Mucosa of stomach (tissue), 1 donor: ENCODE measurements around the gene NFS1.

Source experiments
- H3K27me3 ChIP-seq: one replicate; pipeline ENCODE4 v1.7.0; 2013; ENCODE audit warnings: mild to moderate bottlenecking, low read length; ENCODE audit not compliant: control insufficient read depth, insufficient read depth
- H3K36me3 ChIP-seq: one replicate; pipeline ENCODE4 v1.7.0; 2013; ENCODE audit warnings: low read length; ENCODE audit not compliant: control insufficient read depth, insufficient read depth
- H3K4me1 ChIP-seq: one replicate; pipeline ENCODE4 v1.7.0; 2013; ENCODE audit warnings: mild to moderate bottlenecking, low read length; ENCODE audit not compliant: control insufficient read depth, insufficient read depth
- H3K4me3 ChIP-seq: one replicate; pipeline ENCODE4 v1.7.0; 2013; ENCODE audit warnings: low read length
- H3K9ac ChIP-seq: one replicate; pipeline ENCODE4 v1.7.0; 2013; ENCODE audit warnings: mild to moderate bottlenecking, low read length, moderate library complexity
- H3K9me3 ChIP-seq: one replicate; pipeline ENCODE4 v1.7.0; 2013; ENCODE audit warnings: mild to moderate bottlenecking, low read length, moderate library complexity; ENCODE audit not compliant: control insufficient read depth
- donor health status: Pancreatic carcinoma.

Gene NFS1

DNA sequence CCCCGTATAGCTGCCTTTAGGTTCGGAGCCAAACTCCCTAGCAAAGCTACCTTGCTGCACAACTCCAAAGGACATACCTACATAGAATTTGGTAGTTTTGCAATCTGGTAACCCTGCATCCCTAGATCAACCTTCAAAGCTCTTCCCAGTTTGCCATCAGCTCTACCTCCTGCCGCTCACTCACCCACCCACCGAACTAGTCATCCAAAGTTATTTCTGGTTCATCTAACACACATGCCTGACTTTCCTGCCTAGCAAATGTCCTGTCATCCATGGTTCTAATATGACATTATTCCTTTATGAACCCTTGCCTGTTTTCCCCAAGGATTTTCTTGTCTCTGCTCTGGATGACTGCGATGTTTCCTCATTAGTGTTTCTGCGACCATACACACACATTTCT lies 61.9 kb downstream of the NFS1 start:
- Histone ChIP-seq H3K9ac (no peak overlapping the region), H3K4me3 (no peak overlapping the region), H3K4me1 (no peaks in the 10 kb centered on the region), H3K36me3 (no peaks in the 10 kb centered on the region), H3K9me3 (no peaks in the 10 kb centered on the region), H3K27me3 (no peaks in the 10 kb centered on the region)

DNA sequence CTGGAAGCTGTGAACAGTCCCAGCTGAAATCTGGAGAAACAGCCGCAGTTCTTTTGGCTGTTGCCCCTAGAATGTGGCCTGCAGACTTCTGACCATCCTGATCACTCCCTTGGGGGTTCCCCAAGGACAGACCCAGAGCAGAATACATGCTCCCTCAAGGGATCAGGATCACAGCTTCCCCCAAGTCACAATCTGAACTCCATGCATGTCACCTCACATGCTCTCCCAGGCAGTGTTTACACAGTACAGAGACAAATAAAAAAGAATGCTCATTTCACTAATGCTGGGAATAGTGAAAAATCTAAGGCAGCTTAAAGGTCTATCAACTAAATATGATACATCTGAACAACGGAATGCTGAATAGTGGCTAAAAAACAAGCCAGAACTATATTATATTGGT lies 63.1 kb downstream of the NFS1 start:
- H3K27me3 ChIP-seq = no peaks in the 10 kb centered on the region
- no peak overlapping the region for H3K4me3 ChIP-seq
- H3K9me3 ChIP-seq = no peaks in the 10 kb centered on the region
- H3K9ac ChIP-seq = no peak overlapping the region
- peaks cover under 1% of the 10 kb centered on the region for H3K36me3 ChIP-seq
- no peaks in the 10 kb centered on the region for H3K4me1 ChIP-seq

DNA sequence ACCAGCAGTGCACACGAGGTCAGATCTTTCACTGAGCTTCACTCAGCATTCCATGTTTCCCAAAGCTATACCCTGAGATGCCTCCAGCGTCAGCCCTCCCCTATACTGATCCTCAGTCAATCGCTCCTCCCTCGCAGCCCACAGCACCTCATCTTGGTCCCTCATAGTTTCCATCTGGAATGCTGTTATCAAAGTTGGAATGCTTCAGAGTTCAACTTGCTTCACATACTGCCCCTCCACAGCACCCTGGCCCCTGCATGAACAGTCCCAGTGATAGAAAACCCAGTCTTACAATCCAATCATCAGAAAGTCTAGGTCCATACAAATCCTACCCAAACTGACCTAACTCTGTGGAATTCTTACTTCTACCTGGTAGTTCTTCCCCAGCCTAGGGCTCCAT lies 63.5 kb downstream of the NFS1 start:
- Histone ChIP-seq H3K4me3 (no peak overlapping the region), H3K27me3 (no peaks in the 10 kb centered on the region), H3K36me3 (peaks cover 4% of the 10 kb centered on the region), H3K9ac (no peak overlapping the region), H3K9me3 (no peaks in the 10 kb centered on the region), H3K4me1 (no peaks in the 10 kb centered on the region)

GRCh38 chr20:35632539-35633115 lies 66.5 kb downstream of the NFS1 start:
- H3K9me3 ChIP-seq = no peaks in the 10 kb centered on the region
- H3K4me3 ChIP-seq = no peak overlapping the region
- peaks cover 7% of the 10 kb centered on the region for H3K36me3 ChIP-seq
- H3K4me1 ChIP-seq = no peaks in the 10 kb centered on the region
- no peaks in the 10 kb centered on the region for H3K27me3 ChIP-seq
- H3K9ac ChIP-seq = no peak overlapping the region

- Histone ChIP-seq H3K4me1 (no peaks in the 10 kb centered on the region), H3K9me3 (no peaks in the 10 kb centered on the region), H3K27me3 (no peaks in the 10 kb centered on the region), H3K9ac (no peak overlapping the region), H3K36me3 (peaks cover 7% of the 10 kb centered on the region), H3K4me3 (no peak overlapping the region)
Observed at GRCh38 chr20:35630636-35631035, 68.5 kb downstream of the NFS1 start.

DNA sequence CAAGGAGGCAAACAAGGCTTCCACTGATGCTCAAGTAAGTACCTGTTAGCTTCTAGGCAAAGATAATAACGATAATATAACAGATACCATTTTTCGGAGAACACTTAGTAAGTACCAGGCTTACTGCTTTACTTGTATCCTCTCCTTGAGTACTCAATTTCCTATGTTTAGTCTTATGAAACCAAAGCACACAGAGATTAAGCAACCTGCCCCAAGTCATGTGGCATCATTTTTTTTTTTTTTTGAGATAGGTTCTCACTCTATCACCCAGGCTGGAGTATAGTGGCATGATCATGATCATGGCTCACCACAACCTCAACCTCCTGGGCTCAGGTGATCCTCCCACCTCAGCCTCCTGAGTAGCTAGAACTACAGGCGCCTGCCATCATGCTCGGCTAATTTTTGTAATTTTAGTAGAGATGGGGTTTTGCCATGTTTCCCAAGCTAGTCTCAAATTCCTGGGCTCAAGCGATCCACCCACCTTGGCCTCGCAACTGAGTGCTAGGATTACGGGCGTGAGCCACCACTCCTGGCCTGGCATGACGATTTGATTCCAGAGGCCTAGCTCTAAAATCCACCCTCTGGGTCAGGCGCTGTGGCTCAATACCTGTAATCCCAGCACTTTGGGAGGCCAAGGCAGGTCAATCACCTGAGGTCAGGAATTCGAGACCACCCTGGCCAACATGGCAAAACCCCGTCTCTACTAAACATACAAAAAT lies 69.6 kb downstream of the NFS1 start:
- Histone ChIP-seq H3K9ac (no peak overlapping the region), H3K4me3 (no peak overlapping the region), H3K36me3 (peaks cover 7% of the 10 kb centered on the region), H3K27me3 (no peaks in the 10 kb centered on the region), H3K4me1 (no peaks in the 10 kb centered on the region), H3K9me3 (no peaks in the 10 kb centered on the region)

GRCh38 chr20:35627121-35627520 lies 72.0 kb downstream of the NFS1 start:
- Histone ChIP-seq H3K4me1 (no peaks in the 10 kb centered on the region), H3K9ac (no peak overlapping the region), H3K36me3 (peaks cover 7% of the 10 kb centered on the region), H3K4me3 (no peak overlapping the region), H3K27me3 (no peaks in the 10 kb centered on the region), H3K9me3 (no peaks in the 10 kb centered on the region)

DNA sequence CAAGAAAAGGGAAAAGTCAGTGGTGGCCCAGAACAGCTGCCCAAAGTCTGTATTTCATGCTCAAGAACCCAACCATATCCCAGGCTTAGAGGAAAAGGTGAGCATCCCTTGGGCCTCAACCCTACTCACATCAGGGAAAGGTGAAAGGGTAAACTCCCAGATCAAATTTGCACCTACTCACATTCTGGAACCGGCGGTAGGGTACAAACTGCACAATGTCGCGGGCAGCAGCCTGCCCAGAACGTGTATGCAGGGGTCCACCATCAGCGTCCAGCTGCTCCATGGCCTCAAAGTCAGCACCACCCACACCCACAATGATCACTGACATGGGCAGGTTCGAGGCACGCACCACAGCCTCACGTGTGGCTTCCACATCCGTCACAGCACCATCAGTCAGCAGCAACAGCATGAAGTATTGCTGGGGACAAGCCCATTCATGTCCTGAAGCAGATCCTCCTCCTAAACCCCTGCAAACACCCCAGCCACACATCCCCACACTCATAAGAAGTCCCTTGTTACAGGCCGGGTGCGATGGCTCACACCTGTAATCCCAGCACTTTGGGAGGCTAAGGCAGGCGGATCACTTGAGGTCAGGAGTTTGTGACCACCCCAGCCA lies 72.7 kb downstream of the NFS1 start:
- Histone ChIP-seq H3K36me3 (peaks cover 7% of the 10 kb centered on the region), H3K27me3 (no peaks in the 10 kb centered on the region)

DNA sequence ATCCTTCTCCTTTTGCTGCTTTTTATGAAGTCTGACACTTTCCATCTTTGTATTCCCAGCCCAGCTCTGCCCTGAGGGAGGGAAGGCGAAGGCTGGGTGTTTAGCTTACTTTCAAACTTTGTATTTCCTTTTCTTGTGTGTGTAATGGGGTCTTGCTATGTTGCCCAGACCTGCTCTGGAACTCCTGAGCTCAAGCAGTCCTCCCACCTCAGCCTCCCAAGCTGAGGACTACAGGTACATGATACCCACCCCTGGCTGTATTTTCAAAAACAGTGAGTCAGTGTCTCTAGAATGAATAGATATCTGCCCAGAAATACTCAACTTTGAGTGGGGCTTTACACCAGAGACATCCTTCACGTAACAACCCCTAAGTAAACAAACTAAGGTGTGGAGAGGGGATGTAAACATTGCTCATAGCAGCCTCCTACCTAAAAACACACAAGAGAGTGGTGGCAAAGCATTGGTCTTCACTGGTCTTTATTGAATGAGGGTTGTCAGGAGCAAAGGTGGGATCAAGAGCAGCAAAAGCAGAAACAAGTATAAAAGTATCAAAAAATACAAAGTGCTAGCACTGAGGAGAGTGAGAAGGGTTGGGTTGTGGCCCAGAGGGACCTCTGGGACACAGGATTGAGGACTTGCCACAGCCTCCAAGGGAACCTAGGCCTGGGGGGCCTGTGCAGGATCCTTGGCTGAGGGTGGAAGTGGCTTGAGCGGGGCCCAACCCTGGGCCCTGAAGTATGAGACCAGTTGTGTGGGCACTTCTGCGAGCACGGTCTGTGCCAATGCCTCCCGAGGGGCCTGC lies 73.4 kb downstream of the NFS1 start:
- H3K36me3 ChIP-seq = peaks cover 3% of the 10 kb centered on the region
- no peak overlapping the region for H3K9ac ChIP-seq
- H3K9me3 ChIP-seq = no peaks in the 10 kb centered on the region
- no peak overlapping the region for H3K4me3 ChIP-seq
- no peaks in the 10 kb centered on the region for H3K27me3 ChIP-seq
- no peaks in the 10 kb centered on the region for H3K4me1 ChIP-seq

More for the DNA sequence above, 72.7 kb downstream of the NFS1 start:
- Histone ChIP-seq H3K4me1 (no peaks in the 10 kb centered on the region), H3K9me3 (no peaks in the 10 kb centered on the region), H3K9ac (no peak overlapping the region), H3K4me3 (no peak overlapping the region)

- Histone ChIP-seq H3K27me3 (peaks cover 10% of the 10 kb centered on the region), H3K9ac (no peak overlapping the region), H3K4me1 (peaks cover 27% of the 10 kb centered on the region), H3K9me3 (no peaks in the 10 kb centered on the region), H3K36me3 (no peaks in the 10 kb centered on the region), H3K4me3 (no peak overlapping the region)
Observed at GRCh38 chr20:35621560-35621946, 77.6 kb downstream of the NFS1 start.

DNA sequence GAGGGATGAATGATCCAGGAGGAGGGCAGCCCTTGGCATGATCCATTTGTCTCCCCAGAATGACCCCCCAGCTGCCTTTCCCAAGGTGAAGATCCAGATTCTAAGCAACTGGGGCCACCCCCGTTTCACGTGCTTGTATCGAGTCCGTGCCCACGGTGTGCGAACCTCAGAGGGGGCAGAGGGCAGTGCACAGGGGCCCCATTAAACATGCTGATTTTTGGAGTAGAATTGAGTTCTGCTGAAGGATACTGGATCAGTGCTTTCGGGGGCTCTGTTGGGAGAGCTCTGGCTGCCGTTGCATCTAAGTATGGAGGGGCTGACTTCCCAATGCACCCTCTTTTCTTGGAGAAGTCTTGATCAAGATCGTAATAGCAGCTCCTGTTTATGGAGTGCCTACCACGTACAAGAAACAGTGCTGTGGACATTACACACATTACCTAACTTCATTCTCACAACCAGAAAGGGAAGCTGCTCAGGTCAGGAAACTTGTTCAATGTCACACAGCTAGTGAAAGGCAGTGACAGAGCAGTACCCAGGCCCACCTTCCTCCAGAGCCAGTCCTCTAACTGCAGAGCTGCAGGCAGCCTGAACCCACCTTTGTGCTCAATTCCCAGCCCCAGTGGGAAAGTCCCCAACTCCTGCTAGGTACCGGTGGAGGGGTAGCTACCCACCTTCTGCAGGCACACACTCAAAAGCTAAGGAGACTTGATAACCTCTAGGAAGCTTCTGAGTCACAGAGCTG lies 78.2 kb downstream of the NFS1 start:
- H3K27me3 ChIP-seq = peaks cover 10% of the 10 kb centered on the region
- H3K36me3 ChIP-seq = no peaks in the 10 kb centered on the region
- H3K9me3 ChIP-seq = no peaks in the 10 kb centered on the region
- H3K4me3 ChIP-seq = no peak overlapping the region
- peaks cover 27% of the 10 kb centered on the region for H3K4me1 ChIP-seq
- H3K9ac ChIP-seq = no peak overlapping the region
